ENCODE results near the gene BCAP29.
"Not testable (repeated sequence)": the region's sequence is repeated elsewhere in the genome, so short reads cannot be mapped to it uniquely, and the experiment has no call there.

The BCAP29 gene

DNA sequence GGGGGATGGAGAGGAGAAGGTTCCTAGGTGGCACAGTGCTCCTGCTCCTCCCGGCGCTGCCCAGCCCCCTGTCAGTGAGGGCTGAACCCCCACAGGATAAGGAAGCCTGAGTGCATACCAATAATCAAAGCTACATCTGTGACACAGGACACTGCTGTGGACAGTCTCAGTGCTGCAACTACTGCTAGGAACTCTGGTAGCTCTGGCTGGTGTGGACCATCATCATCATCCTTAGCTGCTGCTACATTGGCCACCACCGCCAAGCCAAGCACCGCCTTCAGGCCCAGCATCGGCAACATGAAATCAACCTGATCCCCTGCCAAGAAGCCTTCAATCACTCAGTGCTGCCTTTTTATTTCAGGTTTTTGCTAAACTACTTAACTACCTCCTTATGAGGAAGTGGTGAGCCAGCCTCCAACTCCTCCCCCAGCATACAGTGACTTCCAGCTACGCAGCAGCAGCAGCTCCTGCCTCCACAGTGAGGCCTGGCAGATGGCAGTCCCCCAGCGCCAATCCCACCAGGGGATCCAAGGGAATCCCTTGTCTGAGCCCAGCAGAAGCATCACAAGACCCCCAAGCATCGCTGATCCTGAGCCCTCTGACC, 48.5 kb downstream of the BCAP29 start:
- no peak for DNase-seq

DNA sequence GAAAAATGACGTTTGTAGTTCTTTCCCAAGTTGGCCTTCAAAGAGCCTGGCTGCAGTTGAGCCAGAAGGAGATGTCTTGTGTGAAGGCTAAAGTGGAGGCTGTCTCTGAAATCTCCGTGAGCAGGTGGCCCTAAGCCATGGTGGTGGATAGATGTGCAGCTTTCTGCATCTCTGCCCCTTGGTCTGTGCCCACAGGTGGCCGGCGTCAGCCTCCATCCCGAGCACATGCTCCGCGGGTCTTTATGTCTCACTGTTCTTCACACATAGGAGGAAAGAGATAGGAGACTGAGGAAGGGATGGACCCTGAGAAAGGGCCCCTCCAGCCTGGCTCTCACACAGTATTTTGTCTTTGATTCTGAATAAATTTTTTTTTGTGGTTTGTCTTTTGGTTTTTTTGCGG, 50.3 kb downstream of the BCAP29 start:
- DNase-seq = no peak

DNA sequence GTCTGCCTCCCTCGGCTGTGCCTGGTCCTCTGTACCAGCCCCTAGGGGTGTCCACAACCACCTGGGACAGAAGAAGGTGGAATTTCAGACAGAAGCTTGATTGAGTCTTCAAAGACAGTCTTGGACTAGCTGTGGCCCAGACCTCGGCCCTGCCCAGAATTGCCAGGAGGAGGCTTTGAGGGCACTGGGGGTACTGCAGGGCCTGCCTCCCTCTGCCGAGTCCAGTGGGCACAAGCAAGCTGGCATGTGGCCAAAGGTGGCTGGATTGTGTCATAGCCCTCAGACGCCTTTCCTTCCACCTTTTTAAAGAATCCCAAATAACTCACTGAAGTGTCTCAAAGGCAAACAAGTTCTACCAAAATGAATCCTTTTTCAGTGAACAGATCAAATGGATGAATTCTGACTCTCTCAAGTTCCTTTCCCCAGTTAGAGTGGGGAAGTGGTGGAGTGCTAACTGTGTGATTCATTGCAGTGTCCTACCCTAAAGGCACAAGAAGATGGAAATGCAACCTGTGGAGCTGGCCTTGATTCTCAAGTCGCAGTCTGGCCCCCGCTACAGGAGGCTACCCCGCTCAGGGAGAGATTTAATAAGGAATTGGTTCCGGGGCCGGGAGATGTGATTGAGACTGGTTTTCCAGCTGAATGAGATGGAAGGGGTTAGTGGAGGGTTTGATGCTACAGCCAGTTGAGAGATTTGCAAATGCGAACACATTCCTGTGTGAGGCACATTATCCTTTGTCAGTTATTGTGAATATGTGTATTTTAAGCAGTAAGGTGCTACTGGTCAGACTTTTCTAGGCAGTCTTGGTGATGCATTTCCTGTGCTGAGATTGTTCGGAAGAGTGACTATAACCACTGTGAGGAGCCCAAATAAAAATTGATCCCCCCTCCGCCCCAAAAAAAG, 51.8 kb downstream of the BCAP29 start:
- DNase-seq = no peak

DNA sequence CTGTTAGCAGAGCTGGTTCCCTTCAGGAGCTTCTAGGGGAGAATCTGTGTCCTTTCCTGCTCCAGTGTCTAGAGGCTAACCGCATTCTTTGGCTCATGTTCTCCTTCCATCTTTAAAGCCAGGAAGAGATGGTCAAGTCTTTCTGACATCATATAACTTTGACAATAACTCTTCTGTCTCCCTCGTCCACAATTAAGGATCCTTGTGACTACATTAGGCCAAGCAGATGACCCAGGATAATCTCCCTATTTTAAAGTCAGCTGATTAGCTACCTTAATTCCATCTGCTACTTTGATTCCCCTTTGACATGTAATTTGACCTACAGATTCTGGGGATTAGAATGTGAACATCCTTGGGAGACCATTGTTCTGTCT, 52.4 kb downstream of the BCAP29 start:
- DNase-seq = no peak

DNA sequence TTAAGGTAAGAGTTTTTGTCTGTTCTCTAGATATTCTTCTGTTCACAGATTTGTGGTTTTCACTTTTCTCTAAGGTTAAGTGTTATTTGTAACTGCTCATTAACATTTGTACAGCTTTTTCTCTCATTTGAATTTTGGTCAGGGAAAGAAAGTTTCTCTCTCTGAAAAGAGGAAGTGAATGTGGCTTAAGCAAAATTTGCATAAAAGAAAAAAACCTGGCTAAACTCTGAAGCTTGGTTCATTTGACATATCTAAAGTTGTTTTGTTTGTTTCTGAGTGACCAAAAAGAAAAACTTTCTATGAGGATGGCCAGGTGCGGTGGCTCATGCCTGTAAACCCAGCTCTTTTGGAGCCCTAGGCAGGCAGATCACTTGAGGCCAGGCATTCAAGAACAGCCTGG, 58.5 kb downstream of the BCAP29 start:
- no peak for DNase-seq

DNA sequence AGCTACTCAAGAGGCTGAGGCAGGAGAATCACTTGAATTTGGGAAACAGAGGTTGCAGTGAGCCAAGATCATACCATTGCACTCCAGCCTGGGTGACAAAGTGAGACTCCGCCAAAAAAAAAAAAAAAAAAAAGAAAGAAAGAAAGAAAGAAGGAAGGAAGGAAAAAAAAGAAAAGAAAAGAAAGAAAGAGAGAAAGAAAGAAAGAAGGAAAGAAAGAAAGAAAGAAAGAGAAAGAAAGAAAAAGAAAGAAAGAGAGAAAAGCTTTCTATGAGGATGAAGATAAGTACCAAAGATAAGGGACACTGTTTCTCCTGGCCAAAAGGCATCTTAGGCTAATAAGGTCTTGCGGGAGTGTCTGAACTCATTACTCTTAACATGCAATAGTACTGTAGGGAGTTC, 59.0 kb downstream of the BCAP29 start:
- not testable (repeated sequence) for DNase-seq

DNA sequence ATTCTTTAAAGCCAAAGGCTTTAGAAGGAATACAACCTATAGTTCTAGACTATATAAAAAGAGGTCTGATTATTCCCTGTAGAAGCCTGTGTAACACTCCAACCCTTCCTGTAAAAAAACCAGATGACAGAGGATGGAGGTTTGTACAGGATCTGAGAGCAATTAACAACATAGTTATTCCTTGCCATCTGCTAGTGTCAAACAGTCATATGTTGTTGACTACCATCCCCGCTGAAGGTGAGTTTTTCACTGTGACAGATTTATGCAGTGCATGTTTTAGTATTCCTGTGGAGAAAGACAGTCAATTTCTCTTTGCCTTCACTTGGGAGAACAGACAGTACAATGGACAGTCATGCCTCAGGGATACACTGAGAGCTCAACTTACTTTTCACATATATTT, 61.6 kb downstream of the BCAP29 start:
- DNase-seq = no peak

DNA sequence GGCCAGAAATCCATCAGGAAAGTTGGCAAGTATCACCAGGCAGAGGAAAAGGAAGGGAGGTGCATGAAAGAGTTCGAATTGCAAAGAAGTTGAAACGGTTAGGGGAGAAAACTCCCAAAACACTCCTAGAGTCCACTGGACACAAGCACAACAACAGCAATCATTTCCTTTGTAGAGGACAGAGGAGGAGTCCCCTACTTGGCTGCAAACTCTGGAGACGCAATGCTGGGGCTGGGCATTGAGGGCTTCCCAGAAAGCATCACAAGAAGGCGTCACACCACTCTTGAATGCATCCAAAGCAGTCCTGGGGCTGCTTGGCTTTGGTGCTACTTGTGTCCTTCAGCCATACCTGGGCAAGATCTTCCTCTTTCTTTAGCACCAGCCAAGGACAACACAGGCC, 62.5 kb downstream of the BCAP29 start:
- no peak for DNase-seq

DNA sequence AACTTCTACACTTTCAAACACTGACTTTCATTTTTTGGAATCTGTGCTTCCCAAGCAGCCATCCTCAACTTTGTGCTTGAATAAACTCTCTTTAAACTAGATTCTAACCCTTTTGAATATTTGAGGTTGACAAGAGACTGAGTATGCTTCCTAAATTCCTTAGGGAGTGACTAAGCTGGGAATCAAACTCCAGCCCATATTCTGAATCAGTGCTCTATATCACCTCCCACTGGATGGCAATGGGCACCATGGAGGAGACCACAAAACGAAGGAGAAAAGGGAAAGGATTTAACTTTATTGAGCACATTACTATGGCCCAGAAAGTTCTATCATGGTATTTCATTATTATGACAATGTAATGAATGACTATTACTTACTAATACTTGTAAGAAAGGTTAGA, 63.4 kb downstream of the BCAP29 start:
- no peak for DNase-seq

DNA sequence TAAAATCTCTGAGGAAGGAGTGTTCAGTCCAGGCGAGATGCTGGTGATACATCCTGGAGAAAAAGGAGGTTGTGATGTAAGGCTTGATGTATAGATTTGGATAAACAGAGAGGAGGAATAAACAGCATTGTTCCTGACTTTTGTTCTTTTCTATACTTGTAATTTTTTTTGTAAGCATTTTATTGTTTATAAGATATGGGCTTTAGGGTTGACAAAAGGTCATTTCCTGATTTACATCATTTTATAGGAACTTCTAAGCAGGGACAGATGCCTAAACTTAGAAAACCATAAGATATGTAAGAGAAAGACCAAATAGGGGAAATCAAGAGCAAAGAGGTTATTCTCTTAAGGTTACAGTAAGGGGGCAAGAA, 63.9 kb downstream of the BCAP29 start:
- DNase-seq = no peak

DNA sequence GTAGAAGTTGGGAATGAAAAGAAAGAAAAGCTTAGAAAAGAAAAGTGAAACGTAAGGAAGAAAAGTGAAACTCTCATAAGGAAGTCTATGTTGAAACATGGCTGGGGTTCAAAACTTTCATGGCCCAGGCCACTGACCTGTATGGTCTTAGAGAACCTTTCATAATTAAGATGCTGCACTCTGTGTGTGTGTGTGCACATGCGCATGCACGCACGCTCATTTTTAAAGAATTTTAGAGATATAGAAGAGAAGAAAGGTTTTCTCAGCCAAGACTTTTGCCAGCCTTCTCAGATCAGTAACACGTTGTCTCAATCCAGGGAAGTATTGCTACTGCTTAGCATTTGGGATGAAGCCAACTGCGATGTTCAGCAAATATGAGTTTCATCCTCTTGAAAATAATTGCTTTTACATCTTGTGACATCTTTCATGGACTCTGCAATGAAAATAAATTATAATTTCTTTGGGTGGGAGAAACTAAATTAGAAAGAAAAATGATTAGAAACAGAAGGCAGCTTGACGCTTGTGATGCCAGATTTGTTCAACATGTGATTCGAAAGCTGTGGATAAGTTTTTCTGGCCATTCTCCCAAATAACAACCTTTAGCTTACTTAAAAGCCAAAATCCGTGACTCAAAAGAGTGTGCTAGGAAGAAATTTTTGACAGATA, 64.4 kb downstream of the BCAP29 start:
- no peak for DNase-seq

DNA sequence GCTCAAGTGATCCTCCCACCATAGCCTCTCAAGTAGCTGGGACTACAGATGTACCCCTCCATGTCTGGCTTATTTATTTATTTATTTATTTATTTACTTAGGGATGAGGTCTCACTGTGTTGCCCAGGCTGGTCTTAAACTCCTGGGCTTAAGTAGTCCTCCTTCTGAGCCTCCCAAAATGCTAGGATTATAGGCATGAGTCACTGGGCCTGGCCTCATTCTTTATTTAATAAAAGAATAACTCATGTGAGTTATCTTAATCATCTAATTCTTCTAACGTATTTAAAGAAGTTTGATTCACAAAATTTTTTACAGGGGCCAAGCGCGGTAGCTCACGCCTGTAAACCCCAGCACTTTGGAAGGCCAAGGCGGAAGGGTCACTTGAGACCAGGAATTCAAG, 72.6 kb downstream of the BCAP29 start:
- DNase-seq = no peak

DNA sequence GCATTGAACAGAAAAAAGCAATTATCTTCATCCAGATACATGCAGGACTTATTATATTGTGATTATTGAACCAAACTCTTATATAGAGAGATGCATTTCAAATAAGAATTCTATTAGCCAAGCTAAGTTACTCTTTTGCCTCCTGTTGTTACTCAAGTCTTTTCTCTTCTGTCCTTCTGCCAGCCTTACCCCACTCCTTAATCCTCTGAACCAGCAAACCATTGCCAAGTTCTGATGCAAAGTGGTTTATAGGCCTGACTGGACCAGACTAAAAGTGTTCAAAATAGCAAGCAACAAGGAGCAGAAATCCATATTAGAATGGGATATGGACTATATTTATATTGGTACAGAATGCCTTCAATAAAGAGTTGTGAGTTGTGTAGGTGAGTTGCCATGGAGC, 78.4 kb downstream of the BCAP29 start:
- no peak for DNase-seq

DNA sequence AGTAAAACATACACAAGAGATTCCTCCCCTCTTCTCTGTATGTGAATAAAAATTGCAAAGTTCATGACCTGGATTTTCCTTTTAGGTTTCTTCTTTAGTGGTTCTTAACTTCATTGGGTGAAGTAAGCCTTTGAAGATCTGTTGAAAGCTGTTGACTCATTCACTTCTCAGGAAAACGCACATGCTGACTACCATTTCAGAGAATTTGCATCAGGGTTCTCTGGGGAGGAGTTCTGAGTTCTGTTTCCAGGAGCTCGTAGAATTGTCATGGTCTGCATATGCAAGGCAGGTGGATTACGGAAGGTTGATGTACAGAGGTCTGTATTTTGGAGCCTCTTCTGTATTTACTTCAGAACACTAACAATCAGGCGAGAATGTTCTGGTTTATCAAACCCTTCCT, 79.6 kb downstream of the BCAP29 start:
- DNase-seq = peak; percentile 66

DNA sequence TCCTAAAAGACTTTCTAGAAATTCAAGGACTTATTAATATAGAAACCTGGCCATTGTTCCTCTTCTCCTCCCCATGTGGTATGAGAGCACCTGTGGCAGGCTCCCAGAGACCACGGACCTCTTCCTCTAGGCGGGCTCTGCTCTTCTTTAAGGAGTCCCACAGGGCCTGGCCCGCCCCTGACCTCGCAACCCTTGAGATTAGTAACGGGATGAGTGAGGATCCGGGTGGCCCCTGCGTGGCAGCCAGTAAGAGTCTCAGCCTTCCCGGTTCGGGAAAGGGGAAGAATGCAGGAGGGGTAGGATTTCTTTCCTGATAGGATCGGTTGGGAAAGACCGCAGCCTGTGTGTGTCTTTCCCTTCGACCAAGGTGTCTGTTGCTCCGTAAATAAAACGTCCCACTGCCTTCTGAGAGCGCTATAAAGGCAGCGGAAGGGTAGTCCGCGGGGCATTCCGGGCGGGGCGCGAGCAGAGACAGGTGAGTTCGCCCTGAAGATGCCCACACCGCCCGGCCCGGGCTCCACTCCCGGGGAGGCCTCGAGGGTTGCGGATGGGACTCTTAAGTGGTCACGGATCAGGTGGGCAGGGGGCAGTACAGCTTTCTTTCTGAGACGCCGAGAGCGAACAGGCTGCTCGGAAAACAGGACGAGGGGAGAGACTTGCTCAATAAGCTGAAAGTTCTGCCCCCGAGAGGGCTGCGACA, 80.5 kb downstream of the BCAP29 start, which contains the start of gene SLC26A4:
SLC26A4 (plus strand) TSS at position 448 of the 700 bp plus-strand sequence. CDS start 814 bp downstream, outside the sequence.
- peak; percentile 68 for DNase-seq

DNA sequence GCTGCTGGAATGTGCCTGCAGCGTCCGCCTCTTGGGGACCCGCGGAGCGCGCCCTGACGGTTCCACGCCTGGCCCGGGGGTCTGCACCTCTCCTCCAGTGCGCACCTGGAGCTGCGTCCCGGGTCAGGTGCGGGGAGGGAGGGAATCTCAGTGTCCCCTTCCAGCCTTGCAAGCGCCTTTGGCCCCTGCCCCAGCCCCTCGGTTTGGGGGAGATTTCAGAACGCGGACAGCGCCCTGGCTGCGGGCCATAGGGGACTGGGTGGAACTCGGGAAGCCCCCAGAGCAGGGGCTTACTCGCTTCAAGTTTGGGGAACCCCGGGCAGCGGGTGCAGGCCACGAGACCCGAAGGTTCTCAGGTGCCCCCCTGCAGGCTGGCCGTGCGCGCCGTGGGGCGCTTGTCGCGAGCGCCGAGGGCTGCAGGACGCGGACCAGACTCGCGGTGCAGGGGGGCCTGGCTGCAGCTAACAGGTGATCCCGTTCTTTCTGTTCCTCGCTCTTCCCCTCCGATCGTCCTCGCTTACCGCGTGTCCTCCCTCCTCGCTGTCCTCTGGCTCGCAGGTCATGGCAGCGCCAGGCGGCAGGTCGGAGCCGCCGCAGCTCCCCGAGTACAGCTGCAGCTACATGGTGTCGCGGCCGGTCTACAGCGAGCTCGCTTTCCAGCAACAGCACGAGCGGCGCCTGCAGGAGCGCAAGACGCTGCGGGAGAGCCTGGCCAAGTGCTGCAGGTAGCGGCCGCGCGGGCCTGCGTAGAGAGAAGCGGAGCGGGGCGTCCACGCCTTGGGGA, 81.2 kb downstream of the BCAP29 start:
- DNase-seq = peak; percentile 71

DNA sequence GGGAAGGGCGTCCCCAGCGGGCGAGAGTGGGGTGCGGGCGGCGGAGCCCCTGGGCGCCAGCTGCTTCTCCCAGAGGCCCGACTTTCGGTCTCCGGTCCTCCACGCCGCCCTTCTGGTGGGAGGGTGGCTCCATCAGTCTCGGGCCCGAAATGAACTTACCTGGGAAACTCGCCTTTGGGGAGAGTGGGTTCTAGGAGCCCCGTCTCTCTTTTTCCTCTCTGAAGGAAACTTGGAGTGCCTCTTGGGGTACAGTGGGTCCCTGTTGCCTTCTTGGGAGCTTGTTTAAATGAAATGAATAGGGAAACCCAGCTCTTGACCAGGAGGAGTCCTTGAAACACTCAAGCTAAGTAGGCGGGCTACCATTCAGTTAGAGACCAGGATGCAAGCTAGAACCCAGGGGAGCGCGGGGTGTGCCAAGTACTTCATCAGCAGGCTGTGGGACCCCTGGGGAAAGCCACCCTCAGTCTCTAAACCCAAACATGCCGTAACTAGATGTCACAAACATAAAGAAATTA, 81.9 kb downstream of the BCAP29 start:
- DNase-seq = peak; percentile 6

DNA sequence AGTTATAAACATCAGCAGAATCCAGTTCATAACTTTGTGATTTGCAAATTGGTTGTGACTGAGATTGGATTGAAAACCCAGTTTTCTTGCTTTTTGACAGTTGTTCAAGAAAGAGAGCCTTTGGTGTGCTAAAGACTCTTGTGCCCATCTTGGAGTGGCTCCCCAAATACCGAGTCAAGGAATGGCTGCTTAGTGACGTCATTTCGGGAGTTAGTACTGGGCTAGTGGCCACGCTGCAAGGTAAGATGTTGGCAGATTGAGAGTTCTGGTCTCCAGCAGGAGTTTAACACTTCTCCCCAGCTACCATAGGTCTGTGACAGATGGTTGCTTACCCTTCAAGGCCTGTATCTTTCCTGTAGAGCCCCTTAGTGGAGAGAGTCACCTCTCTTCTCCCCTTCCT, 83.2 kb downstream of the BCAP29 start:
- DNase-seq = no peak

DNA sequence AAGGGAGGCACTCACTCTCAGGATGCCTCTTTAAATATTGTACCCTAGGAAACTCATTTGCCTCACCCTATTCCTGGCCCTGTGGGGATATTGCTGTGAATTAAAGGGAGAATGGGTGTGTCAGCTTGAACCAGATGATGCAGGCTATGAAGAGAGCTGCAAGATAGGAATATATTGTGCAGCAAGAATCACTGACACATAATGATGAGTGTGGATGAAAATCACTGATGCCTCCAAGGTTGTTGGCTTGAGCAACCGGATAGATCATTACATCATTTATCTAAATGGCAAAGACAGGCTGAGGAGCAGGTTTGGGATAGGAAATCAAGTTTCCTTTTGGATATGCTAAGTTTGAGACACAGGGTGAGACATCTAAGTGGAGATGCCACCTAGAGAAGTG, 86.7 kb downstream of the BCAP29 start:
- no peak for DNase-seq

DNA sequence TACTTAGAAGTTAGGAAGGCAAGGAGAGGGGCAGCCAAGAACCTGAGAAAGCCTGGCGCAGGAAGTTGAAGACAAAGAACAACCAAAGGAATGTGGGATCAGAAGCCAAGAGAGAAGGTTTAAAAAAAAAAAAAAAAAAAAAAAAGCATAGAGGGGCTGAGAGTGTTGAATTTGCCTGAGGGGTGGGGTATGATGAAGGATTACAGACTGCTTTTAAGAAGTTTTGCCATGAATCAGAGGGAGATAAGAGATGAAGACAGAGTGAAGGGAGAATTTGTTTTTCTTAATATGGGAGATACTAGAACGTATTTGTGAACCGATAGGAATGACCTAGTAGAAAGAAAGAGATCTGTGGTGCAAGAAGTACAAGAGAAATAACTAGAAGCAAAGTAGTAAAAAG, 87.3 kb downstream of the BCAP29 start:
- no peak for DNase-seq

DNA sequence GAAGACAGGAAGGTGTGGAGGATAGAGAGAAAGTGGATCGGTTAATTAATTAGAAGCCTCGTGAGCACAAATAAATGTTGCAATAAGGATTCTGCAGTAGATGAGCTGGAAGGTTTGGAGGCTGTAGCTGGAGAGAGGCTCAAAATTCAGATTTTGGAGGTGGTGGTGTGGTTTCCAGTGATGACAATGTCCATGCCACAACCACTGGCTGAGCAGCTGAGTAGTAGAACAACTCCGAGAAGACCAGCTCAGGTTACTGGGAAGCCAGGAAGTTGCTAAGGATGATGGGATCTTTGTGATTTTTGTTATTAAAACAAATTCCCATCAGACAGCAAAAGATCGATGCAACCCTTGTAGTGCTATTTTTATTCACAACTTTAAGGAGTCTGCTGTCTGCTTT, 88.2 kb downstream of the BCAP29 start:
- no peak for DNase-seq

All from activated CD4-positive, alpha-beta T cell treated with anti-CD3 and anti-CD28 coated beads for 48 hours (primary cell).